GM21423 (cell line): ENCODE results near the gene DIS3L2.

Experiments used
- ATAC-seq: cut with Tn5 transposase; IDR thresholded peaks from one replicate; pipeline ENCODE4 v1.9.1; 2021; ENCODE audit warnings: mild to moderate bottlenecking, moderate library complexity; ENCODE audit not compliant: unreplicated experiment

Gene DIS3L2, protein sequence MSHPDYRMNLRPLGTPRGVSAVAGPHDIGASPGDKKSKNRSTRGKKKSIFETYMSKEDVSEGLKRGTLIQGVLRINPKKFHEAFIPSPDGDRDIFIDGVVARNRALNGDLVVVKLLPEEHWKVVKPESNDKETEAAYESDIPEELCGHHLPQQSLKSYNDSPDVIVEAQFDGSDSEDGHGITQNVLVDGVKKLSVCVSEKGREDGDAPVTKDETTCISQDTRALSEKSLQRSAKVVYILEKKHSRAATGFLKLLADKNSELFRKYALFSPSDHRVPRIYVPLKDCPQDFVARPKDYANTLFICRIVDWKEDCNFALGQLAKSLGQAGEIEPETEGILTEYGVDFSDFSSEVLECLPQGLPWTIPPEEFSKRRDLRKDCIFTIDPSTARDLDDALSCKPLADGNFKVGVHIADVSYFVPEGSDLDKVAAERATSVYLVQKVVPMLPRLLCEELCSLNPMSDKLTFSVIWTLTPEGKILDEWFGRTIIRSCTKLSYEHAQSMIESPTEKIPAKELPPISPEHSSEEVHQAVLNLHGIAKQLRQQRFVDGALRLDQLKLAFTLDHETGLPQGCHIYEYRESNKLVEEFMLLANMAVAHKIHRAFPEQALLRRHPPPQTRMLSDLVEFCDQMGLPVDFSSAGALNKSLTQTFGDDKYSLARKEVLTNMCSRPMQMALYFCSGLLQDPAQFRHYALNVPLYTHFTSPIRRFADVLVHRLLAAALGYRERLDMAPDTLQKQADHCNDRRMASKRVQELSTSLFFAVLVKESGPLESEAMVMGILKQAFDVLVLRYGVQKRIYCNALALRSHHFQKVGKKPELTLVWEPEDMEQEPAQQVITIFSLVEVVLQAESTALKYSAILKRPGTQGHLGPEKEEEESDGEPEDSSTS

DNA sequence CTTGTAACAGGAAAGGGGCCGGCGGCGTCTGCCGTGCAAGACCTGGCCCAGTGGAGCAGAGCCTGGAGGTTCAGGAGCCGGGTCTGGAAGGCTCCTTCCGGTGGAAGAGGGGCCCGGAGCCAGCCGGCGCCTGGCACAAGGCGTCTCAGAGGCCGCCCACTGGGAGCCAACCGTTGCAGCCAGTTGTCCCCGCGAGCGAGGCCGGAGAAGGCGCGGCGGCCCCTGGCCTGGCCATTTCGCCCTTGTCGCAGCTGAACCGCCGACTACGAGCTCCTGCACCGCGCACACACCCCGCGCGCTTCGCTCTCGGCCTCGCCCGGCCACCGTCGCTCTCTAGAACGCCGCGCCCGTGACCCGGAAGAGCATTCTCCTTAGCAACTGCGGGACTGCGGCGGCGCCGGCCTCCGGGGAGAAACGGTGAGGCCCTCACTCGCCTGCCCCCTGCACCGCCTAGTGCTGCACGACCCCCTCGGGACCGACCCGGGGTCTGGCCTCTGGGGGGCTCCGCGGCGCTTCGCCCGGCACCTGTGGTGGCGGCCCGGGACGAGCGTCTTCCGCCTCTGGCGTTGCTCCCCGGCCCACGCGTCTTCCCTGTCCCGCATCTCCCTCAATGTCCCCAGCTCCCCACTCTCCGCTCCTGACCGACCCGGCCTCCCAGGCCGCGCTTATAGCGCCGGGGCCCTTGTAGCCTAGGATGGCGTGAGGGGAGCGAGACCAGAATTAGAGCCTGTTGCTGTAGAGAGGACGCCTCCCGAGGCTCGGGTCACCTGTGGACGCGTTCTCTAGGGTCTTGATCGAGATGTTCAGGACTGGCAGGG, at the start of gene DIS3L2:
DIS3L2 (plus strand) TSS at position 365 of the 818 bp plus-strand sequence. CDS start 53,215 bp downstream, outside the sequence.
- ATAC-seq = peak; percentile 87

DNA sequence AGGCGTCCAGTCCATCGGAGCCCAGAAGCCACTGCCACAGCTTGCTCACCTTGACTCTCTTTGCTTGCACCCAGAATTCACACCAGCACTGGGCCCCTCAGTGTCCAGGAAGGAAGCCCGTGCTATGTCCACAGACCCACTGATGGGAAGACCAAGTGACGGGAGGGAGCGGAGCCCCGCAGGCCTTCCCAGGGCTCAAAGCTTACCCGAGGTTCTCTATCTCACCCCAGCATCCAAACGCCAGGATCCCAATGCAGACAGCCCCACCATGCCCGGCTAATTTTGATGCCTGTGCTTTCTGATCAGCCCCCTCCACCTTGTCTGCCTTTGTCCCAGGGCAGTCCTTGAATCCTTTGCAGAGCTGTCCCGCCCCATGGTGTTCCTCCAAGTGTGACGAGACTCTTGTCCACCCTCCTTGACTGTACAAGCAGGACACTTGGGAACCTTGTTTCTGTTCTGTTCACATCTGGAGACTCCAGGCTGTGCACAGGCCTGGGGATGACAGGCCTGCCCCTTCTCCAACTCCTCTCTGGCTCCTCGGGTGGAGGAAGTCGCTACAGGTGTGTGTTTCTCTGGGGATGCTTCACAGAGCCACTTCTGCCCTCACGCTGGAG, 47.3 kb upstream of the DIS3L2 start:
- no peak for ATAC-seq

DNA sequence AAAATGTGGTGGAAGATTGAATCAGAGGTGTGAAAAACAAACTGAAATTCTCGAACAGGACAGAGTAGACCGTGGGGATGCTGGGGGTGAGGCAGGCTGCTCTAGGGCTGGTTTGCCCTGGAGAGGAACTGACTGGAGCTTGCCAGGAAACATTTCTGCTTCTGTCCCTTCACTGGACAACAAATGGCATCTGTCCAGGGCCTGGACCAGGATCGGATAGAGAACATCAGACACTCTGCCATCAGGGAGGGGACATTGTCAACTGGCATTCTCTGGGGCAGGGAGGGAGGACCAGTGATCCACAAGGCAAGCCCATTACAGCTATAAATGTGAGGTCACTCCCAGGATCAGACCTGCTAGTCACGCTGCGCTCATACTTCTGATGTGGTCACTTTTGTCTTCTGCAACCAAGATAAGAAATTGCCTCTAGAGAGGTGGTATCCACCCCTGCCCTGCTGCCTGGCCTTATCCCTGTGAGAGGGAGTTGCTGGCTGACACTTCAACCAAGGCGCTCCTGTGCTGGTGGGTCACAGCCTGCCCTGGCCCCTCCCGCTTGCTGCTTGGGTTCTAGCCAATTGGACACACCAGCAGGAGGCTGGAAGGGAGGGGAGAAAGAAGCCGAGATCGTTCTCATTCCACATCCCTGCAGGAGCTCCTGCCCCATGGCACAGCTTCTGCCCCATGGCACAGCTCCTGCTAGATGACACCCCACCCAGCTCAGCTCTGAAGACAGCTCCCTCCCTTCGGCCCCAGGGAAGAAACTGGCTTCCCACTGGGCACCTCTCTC, 44.0 kb upstream of the DIS3L2 start:
- ATAC-seq = no peak

DNA sequence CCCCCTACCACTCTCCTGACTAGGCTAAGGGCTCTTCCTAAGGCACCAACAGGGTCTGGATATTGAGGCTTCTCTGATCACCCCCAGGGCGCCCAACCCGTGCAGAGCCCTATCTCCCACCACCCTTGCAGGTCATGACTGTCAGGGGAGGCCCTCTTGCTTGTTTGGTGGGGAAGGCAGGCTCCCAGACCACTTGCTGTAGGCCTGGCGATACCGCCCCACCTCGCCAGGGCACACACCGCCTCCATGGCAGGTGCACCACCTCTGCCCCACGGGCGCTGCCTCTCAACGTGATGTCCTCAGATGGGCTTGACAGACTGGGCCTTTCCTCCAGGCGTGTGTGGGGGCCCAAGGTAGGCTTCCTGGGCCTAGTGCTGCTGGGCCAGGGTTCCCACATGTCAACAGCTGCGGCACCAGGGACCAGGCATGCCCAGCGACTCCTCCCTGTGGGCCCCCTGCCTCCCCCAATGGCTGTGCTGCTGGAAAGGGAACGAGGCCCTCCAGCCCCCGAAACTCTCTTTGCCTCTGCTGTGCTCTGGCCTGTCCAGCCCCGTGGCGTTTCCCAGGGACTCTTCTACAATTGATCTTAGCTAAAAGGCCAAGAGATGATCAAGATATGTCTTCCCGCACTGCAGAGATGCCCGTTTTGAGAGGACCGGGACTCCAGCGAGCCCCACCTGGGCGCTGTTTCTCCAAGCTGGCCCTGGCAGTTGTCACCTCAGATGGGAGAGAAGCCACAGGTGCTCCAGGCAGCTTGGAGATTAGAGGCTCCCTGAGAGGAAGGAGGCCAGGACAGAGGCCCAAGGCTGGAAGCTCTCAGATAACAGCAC, 42.8 kb upstream of the DIS3L2 start:
- no peak for ATAC-seq

DNA sequence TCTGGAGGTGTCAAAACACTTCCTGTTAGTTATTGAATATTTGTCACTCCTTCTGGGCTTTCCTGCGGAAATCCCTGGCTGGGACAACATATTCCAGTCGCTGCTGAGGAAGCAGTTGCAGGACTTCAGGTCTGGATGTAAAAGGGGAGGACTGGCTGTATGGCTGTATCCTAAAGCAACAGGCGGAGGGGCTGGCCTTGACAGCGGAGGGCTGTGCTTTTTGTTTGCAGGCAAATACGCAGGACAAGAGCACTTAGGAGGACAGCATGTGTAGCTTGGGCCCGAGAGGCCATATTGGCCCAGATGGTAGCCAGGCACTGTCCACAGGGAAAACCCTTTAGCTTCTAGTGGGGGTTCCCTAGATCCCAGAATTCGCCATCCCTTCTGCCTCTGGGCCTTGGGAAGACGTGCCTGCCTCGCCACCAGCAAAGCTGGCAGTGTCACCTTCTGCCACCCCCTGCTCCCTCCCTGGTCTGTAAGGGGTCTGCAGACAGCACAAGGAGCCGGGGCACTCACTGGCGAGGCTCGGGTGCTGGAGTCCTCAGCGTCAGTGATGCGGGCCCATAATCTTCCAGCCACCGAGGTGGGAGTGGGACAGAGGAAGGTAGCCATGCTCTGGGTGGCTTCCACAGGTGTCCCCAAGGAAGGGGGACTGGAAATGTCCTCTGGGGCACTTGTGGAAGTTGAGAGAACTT, 42.0 kb upstream of the DIS3L2 start:
- no peak for ATAC-seq

DNA sequence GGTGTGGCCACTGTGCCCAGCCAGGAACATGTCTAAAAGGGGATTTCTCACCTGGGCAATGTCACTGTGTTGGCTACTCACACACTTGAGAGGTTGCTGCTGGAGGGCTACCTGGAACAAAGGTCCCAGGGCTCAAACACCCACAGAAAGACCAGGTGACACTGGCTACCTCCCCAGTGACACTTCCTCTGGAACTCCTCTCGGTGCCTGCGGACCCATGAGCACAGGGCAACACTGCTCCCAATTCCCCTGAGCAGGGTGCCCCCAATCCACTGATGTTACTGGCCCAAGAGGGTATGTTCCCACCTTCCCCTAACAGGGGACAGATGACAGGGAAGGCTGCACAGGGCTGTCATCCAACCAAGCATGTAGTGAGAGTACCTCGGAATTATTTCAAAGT, 41.1 kb upstream of the DIS3L2 start:
- ATAC-seq = no peak

DNA sequence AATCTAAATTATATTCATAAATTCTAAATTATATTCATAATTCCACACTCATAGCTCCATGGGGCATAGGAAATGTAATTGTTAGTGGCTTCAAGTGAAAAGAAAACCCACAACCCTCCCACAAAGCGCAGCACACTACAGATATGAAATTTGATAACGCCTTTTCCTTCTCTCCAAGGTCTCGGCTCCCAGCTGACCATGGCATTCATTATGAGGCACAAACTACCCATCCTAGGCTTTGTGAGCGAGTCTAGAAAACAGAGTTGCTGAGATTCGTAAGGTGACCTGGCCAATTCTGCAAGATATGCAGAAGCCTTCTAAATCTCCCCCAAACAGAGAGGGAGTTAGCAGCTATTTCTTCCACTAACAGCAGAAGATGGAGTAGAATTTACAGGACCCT, 40.7 kb upstream of the DIS3L2 start:
- ATAC-seq = no peak

DNA sequence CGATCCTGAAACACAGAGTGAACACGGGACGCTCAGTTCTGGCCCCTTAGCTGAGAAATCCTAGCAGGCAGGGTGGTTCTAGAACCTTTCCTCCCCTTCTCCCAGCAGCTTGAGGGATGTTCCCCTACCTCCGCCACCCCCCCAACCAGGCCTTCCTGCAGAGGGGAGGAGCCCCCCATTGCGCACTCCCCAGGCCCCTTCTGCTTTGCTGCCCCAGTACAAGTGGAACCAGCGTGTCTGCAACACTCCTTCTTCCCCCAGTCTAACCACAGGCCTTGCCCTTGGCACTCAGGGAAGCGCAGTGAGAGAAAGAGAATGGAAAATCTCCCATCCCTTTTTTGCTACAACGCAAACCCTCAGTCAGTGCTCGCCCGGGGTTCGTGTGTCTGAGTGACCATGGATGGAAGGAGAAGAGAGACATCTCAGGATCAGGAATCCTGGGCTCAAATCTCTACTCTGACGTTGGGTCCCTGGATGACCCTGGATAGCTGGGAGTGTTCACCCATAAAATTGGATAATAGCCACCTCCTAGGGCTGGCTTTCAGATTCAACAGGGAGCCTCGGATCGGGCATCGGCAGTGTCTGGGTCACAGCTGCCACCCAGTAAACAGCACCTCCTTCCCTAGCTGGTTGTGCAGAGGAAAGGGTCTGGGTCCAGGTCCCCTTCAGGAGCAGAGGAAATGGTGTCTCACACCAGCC, 39.1 kb upstream of the DIS3L2 start:
- no peak for ATAC-seq

DNA sequence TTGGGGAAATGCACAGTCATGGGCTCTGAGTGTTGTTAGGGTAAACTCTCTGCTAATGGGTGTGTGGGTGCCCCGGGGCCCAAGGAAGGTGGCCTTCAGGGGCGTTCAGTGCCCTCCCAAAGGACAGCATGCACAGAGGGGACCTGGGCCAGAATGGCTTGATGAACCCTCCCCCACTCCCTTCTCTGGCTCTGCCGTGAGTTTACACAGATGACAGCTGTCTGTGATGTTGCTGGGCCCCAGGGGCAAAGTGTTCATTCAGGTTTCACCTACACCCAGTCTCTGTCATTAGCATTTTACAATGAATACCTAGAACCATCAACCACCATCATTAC, 38.5 kb upstream of the DIS3L2 start:
- ATAC-seq = no peak

DNA sequence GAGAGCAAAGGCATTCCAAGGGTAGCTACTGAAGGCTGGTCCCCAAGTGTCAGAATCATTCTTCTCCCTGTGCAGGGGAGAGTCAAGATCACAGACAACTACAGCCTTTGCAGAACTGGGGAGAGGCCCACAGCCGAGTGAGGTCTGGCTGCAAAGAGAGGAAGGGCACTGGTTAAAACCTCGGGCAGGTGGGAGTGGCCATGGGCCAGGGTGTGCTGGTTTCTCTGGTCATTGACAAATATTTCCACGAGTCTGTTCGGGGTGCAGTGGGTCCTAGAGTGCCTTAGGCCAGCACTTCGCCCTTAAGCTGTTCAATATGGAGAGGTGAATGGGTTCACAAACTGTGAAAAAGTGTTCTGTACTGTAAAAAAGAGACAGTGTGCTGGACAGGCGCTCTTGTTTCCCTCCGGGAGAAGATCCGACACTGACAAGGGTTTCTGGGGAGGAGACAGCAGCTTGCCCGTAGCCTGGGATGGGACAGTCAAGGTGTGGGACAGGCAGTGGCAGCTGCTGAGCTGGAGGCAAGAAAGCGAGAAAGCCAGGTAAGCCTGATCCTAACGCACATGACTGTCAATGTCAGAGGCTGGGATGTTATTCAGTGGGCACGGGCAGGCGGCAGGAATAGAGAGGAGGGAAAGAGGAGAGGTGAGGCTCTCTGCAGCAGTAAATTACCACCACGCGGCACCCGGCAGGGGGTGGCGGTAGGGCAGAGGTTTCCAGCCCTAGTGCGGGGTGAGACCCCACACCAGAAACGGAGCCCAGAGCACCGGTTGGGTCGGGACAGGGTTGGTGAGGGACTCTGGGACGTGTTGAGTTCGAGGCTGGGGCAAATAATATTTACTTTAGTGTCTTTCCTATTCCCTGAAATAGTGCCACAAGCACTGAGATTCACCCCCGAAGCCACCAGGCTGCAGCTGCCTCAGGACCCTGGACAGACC, 37.3 kb upstream of the DIS3L2 start:
- ATAC-seq = no peak

DNA sequence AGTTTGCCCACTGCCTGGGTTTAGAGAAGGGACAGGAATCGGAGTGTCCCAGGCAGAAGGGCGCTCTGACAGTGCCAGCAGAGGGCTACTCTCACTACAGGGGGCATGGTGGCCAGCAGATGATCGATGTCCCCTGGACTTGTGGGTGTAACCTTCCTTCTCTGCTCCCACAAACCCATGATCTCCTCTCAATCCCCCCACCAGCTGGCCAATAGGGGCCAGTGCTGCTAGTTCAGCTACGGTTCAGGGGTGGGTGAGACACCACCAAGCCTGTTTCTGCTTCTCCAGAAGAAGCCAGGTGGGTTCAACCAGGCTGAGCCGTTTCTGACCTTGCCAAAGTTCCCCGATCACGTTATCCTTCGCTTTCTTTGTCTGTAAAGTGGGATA, 36.6 kb upstream of the DIS3L2 start:
- ATAC-seq = no peak

DNA sequence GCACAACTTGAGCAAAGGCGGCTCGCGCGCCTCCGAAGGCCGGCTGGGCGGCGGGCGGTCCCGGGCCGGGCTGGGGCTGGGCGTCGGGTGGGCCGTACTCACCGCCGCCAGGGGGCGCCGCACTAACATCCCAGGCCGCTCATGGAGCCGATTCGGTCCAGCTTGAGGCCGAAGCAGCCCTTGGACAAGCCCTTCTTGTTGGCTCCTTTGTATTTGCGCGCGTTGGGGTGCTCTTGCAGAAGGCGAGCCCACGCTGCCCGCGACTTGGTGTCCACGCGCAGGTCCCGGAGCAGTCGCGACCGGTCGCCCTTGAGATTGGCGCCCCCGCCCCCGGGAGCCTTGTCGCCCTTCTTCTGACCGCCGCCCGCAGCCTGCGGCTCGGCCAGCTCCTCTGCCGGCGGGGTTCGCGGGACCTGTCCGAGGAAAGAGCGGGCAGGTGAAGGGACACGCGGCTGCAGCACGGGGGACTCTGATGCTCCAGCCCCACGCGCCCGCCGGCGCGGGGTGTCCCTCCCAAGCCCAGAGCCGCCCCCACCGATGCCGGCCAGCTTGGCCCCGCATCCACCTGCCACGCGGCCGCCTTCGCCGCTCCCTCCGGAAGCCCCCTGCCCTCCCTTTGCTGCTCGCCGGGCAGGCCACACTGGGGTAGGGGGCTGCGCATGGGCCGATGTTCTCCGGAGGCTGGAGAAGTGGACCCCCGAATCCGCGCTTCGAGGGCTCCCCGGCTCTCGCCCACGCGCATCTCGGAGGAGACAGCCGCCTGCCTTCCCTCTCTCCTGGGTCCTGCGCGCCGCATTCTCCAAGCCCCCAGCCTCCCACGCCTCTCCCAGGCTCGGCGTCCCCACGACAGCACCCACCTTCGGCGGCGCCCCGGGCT, 36.0 kb upstream of the DIS3L2 start:
- ATAC-seq = peak; percentile 50

DNA sequence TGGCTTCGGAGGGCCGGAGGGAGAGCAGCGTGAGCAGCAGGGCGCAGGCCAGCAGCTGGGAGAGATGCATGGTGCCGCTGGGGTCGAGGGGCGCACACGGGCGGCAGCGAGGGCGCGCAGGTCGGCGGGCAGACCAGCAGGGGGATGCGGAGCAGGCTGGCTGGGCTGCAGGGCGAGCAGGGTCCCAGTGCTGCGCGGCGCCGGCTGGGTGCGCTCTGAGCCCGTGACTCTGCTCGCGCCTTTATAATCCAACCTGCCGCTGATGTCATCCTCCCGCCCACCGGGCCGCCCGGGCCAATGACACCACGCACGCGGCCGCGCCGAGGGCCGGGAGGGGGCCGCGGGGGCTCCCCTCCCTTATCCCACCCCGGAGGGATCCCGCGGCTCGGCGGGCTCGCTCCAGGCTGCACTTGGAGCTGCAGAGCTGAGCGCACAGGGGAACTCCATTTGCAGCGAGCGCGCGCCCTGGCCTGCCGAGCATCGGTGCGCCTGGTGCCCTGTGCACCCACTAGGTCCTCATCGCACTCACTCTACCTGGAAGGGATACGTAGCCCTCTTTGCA, 35.3 kb upstream of the DIS3L2 start, which contains the start of gene NPPC:
NPPC (minus strand) TSS at position 217 of the 562 bp plus-strand sequence; CDS start at position 70, 147 bp downstream.
- peak; percentile 43 for ATAC-seq

DNA sequence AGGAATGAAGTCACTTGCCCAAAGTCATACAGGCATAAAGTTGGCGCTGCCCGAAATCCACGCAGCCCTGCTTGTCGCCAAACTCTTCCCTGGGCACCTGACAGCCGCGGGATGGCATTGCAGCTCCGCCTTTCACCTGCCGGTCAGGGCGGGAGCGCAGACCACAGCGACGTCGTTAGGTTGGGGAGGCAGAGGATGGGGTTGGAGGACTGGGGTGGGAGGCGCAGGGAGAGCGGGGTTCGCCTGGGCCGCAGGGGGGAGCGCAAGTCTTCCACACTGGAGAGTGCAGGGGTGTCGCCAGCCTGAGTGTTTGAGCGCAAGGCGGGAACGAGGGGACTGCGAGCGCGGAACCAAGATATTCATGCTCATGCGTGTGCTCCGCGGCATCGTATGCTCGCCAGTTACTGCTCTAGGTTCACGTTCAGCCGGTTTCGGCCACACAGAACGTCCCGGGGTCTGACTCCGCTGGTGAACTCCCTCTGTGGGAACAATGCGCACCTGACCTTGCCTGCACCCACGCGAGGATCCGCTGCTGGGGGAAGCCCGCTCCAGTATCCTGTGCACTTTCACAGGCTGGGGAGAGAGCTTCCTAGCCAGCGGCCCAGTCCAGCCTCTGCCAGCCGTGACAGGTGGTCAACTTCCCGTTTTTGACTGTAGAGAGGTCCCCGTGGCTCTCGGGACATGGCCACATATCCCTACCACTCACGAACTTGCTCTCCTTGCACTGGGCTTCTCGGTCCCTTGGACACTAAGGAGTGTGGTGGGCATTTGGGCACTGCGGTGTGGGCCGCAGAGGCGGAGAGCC, 34.5 kb upstream of the DIS3L2 start:
- ATAC-seq = peak; percentile 6

DNA sequence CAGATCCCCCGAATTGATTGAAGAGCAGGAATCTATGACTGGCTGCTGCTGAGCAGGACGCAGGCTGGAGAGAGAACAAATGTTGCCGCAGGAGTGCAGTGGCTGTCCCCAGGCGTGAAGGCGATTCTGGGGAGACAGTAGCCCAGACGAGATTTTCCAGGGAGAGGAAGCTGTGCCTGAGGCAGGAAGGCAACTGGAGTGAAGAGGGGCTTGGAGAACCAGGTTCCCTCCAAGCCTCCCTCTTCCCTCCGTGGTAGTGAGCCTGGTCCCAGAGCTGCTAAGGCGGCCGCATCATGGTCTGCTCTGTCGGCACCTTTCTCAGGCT, 34.0 kb upstream of the DIS3L2 start:
- ATAC-seq = no peak
